ENCODE measurements around the gene SLC25A51. TPM values are rescaled to one million over a fixed set of nuclear protein-coding genes. Genes with fewer than 3 reads are reported as not detected.

The SLC25A51 gene
- total and polyA plus RNA-seq, 2 experiments from 2014 or later = 5.3 to 22.0 TPM

DNA sequence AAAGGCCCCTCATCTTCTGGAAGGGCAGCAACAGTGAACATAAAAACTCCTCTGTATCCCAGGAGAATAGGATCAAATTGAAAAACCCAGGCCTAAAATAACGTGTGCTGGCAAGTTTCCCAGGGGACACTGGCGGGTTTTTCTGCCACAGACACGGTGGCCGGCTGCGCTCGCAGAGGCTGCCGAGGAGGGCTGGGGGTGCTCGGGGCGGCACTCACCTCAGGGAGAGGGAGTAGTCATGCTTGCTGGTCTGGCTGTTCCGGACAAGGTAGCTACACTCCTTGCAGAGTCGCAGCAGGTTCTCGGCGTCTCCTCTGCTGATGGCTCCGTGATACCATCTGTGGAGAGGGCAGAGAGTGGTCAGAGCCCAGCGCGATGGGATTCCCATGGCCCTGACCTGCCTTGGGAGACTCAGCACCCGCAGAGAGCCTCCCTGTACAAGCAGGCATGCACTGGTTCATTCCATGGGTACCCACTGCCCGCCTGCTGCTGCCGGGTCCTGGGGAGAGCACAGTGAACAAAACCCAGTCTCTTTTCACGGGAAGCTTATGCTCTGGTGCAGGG is 44.6 kb upstream of the SLC25A51 start:
- Mint-ChIP-seq H3K9me3 (no peaks in the 10 kb centered on the region; the same call in 2 of the 3 replicates), H3K27ac (no peak overlapping the region), H3K4me3 (no peak overlapping the region), H3K4me1 (peaks cover 16% of the 10 kb centered on the region), H3K27me3 (ENCODE audit: insufficient read depth, low read depth, poor library complexity) (peaks cover 5% of the 10 kb centered on the region), H3K36me3 (ENCODE audit: low read depth) (peaks cover 28% of the 10 kb centered on the region)
- no peaks in the 10 kb centered on the region for H3F3A ChIP-seq (replicated peaks; ENCODE audit: low read depth)
- no peak overlapping the region for H2AFZ ChIP-seq
- no peaks in the 10 kb centered on the region; the same call in 1 of the 2 replicates for H3K36me3 ChIP-seq (ENCODE audit: insufficient read depth)
- H3K27me3 ChIP-seq (ENCODE audit: insufficient read depth) = no peaks in the 10 kb centered on the region
- H3K27ac ChIP-seq (ENCODE audit: low read depth) = no peak overlapping the region
- no peak overlapping the region for H3K4me3 ChIP-seq
- H3K4me1 ChIP-seq (ENCODE audit: insufficient read depth) = peaks cover 12% of the 10 kb centered on the region
- TF ChIP-seq CTCF (conservative IDR thresholded peaks at IDR 0.05; ENCODE audit: low read depth in 2 of 2) (no peak), CREB1 (CRISPR knock-in tag; IDR thresholded peaks at IDR 0.05; ENCODE audit: low read depth) (no peak), JUNB (IDR thresholded peaks at IDR 0.05; ENCODE audit: unreplicated experiment) (no peak), POLR2AphosphoS5 (IDR thresholded peaks at IDR 0.05; ENCODE audit: low read depth) (no peak), REST (IDR thresholded peaks at IDR 0.05; ENCODE audit: unreplicated experiment) (no peak), ZNF331 (CRISPR knock-in tag; IDR thresholded peaks at IDR 0.05; ENCODE audit: low read depth) (no peak), ZNF114 (CRISPR knock-in tag; IDR thresholded peaks at IDR 0.05) (no peak), EZH2 (IDR thresholded peaks at IDR 0.05; ENCODE audit: low read depth, unreplicated experiment) (no peak), NANOG (IDR thresholded peaks at IDR 0.05; ENCODE audit: borderline replicate concordance) (no peak), EZH2phosphoT487 (IDR thresholded peaks at IDR 0.05; ENCODE audit: unreplicated experiment) (no peak), STAT1 (IDR thresholded peaks at IDR 0.05; ENCODE audit: unreplicated experiment) (no peak)
- TF ChIP-seq, protein P1, sequence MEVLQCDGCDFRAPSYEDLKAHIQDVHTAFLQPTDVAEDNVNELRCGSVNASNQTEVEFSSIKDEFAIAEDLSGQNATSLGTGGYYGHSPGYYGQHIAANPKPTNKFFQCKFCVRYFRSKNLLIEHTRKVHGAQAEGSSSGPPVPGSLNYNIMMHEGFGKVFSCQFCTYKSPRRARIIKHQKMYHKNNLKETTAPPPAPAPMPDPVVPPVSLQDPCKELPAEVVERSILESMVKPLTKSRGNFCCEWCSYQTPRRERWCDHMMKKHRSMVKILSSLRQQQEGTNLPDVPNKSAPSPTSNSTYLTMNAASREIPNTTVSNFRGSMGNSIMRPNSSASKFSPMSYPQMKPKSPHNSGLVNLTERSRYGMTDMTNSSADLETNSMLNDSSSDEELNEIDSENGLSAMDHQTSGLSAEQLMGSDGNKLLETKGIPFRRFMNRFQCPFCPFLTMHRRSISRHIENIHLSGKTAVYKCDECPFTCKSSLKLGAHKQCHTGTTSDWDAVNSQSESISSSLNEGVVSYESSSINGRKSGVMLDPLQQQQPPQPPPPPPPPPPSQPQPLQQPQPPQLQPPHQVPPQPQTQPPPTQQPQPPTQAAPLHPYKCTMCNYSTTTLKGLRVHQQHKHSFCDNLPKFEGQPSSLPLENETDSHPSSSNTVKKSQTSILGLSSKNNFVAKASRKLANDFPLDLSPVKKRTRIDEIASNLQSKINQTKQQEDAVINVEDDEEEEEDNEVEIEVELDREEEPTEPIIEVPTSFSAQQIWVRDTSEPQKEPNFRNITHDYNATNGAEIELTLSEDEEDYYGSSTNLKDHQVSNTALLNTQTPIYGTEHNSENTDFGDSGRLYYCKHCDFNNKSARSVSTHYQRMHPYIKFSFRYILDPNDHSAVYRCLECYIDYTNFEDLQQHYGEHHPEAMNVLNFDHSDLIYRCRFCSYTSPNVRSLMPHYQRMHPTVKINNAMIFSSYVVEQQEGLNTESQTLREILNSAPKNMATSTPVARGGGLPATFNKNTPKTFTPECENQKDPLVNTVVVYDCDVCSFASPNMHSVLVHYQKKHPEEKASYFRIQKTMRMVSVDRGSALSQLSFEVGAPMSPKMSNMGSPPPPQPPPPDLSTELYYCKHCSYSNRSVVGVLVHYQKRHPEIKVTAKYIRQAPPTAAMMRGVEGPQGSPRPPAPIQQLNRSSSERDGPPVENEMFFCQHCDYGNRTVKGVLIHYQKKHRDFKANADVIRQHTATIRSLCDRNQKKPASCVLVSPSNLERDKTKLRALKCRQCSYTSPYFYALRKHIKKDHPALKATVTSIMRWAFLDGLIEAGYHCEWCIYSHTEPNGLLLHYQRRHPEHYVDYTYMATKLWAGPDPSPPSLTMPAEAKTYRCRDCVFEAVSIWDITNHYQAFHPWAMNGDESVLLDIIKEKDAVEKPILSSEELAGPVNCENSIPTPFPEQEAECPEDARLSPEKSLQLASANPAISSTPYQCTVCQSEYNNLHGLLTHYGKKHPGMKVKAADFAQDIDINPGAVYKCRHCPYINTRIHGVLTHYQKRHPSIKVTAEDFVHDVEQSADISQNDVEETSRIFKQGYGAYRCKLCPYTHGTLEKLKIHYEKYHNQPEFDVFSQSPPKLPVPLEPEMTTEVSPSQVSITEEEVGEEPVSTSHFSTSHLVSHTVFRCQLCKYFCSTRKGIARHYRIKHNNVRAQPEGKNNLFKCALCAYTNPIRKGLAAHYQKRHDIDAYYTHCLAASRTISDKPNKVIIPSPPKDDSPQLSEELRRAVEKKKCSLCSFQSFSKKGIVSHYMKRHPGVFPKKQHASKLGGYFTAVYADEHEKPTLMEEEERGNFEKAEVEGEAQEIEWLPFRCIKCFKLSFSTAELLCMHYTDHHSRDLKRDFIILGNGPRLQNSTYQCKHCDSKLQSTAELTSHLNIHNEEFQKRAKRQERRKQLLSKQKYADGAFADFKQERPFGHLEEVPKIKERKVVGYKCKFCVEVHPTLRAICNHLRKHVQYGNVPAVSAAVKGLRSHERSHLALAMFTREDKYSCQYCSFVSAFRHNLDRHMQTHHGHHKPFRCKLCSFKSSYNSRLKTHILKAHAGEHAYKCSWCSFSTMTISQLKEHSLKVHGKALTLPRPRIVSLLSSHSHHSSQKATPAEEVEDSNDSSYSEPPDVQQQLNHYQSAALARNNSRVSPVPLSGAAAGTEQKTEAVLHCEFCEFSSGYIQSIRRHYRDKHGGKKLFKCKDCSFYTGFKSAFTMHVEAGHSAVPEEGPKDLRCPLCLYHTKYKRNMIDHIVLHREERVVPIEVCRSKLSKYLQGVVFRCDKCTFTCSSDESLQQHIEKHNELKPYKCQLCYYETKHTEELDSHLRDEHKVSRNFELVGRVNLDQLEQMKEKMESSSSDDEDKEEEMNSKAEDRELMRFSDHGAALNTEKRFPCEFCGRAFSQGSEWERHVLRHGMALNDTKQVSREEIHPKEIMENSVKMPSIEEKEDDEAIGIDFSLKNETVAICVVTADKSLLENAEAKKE (CRISPR knock-in tag; IDR thresholded peaks at IDR 0.05) = no peak
- TF ChIP-seq, protein P2, sequence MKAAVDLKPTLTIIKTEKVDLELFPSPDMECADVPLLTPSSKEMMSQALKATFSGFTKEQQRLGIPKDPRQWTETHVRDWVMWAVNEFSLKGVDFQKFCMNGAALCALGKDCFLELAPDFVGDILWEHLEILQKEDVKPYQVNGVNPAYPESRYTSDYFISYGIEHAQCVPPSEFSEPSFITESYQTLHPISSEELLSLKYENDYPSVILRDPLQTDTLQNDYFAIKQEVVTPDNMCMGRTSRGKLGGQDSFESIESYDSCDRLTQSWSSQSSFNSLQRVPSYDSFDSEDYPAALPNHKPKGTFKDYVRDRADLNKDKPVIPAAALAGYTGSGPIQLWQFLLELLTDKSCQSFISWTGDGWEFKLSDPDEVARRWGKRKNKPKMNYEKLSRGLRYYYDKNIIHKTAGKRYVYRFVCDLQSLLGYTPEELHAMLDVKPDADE (IDR thresholded peaks at IDR 0.05) = no peak
- no peak overlapping the region for H3K4me2 ChIP-seq
- ATAC-seq (no peak), DNase-seq (ENCODE audit: low spot score) (no peak)
- H3K9me2 ChIP-seq (ENCODE audit: insufficient read depth) = 0 out of 2 replicates have a peak, but pooled peaks cover 3% of the 10 kb centered on the region
- H3K79me2 ChIP-seq (replicated peaks; ENCODE audit: insufficient read depth) = no peaks in the 10 kb centered on the region
- H4K20me1 ChIP-seq (replicated peaks; ENCODE audit: insufficient read depth) = no peaks in the 10 kb centered on the region

All from GM23338 (cell line).